ENCODE results near the gene SERPINA5.

GRCh38 chr14:94615823-94616570 lies 34.8 kb downstream of the SERPINA5 start:
- no peak for TF ChIP-seq CTCF (IDR thresholded peaks at IDR 0.05)
- TF ChIP-seq POLR2AphosphoS5 (IDR thresholded peaks at IDR 0.05; ENCODE audit: low read depth, low read length) = no peak
- TF ChIP-seq REST (IDR thresholded peaks at IDR 0.05; ENCODE audit: insufficient read depth in 1 of 2, low read depth in 2 of 2, low read length in 1 of 2) = no peak
- no peak for TF ChIP-seq SIN3A (IDR thresholded peaks at IDR 0.05; ENCODE audit: borderline replicate concordance, insufficient read depth, low read depth, low read length)
